Bronchial epithelial cell (primary cell): ENCODE results near the gene CXCR6. TPM values are rescaled to one million over a fixed set of nuclear protein-coding genes. Genes with fewer than 3 reads are reported as not detected.
A peak's percentile ranks its signal among the peaks of the same experiment; 100 is the strongest.

Source experiments
- DNase-seq: peaks from one replicate; pipeline ENCODE4 v3.0.0-alpha.2; 2010; ENCODE audit warnings: low read depth
- FAIRE-seq: peaks from 2 replicates; lab custom pipeline; 2011; peaks lifted over from hg19 to GRCh38; lab: Jason Lieb, UNC
- H3K27me3 ChIP-seq: 2 replicates; pipeline ENCODE4 v1.5.1; 2011; ENCODE audit warnings: low read length; ENCODE audit not compliant: control insufficient read depth, insufficient read depth
- H3K36me3 ChIP-seq: 2 replicates; pipeline ENCODE4 v1.5.1; 2011; ENCODE audit warnings: low read length; ENCODE audit not compliant: control insufficient read depth, insufficient read depth
- H3K4me3 ChIP-seq: 2 replicates; pipeline ENCODE4 v1.5.1; 2011; ENCODE audit warnings: mild to moderate bottlenecking, low read depth, low read length, control low read depth
- total RNA-seq: library from RNA; depleted of rRNA; stranded (reverse); fragments of >200 nt; gene quantifications from 2 replicates; pipeline ENCODE4 v1.2.1, GENCODE V29; 2014
- TF ChIP-seq, protein P1 (sequence below): IDR thresholded peaks from 2 replicates; pipeline ENCODE4 v1.5.1; 2011; ENCODE audit warnings: mild to moderate bottlenecking, moderate library complexity, low read length, control low read depth, inconsistent platforms; ENCODE audit not compliant: insufficient read depth, severe bottlenecking

Gene CXCR6
- total RNA-seq, 1 donor from 2014 or later: not detected

DNA sequence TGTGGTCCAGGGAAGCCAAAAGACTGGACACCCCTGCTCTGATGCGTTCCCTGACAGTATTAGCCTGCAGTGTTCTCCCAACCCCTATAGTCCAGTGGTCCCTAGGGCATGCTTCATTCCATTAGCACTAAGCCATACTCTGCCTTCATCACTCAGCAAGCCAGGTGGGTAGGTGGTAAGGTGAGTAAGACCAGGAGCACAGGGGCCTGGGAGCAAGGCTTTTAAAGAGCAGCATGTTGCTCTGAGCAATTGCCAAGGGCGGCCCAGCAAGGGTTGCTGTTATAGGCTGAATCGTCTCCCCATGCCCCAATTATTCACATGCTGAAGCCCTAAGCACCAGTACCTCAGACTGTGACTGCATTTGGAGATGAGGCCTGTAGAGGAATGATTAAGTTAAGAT lies 11.0 kb downstream of the CXCR6 start:
- DNase-seq (no peak), FAIRE-seq (no peak)
- Histone ChIP-seq H3K27me3 (no peaks in the 10 kb centered on the region), H3K4me3 (no peak overlapping the region), H3K36me3 (peaks cover 31% of the 10 kb centered on the region)
- TF ChIP-seq, protein P1, sequence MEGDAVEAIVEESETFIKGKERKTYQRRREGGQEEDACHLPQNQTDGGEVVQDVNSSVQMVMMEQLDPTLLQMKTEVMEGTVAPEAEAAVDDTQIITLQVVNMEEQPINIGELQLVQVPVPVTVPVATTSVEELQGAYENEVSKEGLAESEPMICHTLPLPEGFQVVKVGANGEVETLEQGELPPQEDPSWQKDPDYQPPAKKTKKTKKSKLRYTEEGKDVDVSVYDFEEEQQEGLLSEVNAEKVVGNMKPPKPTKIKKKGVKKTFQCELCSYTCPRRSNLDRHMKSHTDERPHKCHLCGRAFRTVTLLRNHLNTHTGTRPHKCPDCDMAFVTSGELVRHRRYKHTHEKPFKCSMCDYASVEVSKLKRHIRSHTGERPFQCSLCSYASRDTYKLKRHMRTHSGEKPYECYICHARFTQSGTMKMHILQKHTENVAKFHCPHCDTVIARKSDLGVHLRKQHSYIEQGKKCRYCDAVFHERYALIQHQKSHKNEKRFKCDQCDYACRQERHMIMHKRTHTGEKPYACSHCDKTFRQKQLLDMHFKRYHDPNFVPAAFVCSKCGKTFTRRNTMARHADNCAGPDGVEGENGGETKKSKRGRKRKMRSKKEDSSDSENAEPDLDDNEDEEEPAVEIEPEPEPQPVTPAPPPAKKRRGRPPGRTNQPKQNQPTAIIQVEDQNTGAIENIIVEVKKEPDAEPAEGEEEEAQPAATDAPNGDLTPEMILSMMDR: no peak

DNA sequence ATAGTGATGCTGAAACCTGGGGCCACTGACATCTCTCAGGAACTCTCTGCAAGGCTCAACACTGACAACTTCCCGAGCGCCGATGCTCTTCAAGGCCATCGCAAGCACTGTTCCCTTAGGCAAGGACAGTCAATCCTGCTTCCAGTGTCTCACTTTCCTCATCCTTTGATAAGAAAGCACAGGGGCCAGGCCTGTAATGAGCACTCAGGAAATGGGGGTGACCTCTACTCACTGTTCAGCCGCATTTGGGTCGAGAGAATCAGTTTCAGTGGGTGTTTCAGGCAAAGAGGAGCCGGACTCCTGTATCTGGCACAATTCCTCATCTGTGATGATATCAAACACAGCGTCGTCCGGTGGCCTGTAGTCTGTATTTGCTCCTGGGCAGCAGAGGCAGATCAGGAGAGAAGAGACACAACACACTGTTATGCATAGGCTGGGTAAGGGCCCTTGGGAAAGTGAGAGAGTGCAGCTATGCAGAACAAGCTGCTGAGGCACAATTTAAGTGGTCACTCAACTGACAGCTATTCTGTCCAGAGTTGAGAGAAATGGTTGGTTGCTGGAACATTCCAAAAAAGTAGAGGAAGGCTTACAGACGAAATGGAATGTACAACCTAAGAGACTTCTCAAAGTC lies 11.9 kb downstream of the CXCR6 start:
- no peak for FAIRE-seq
- TF ChIP-seq, protein P1: no peak
- Histone ChIP-seq H3K4me3 (no peak overlapping the region), H3K36me3 (peaks cover 28% of the 10 kb centered on the region), H3K27me3 (no peaks in the 10 kb centered on the region)
- DNase-seq: no peak

DNA sequence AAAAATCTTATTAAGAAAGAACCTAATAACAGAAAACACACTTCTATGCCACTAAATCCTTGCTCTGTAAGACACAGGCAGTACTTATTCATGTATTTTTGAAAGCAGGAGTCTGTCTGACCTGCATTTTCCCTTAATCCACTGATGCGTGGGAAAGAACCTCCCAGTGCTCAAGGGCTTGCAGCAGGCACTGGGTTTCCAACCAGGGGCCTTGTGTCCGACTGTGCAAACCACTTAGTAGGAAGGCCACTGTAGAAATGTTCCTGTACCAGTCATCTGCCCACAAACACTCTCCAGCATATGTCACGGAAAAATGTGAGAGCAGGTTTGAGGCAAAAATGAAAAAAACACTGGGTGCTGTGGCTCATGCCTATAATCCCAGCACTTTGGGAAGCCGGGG lies 12.4 kb downstream of the CXCR6 start:
- Histone ChIP-seq H3K4me3 (no peak overlapping the region), H3K36me3 (peaks cover 30% of the 10 kb centered on the region), H3K27me3 (no peaks in the 10 kb centered on the region)
- TF ChIP-seq, protein P1: no peak
- FAIRE-seq (no peak), DNase-seq (no peak)

DNA sequence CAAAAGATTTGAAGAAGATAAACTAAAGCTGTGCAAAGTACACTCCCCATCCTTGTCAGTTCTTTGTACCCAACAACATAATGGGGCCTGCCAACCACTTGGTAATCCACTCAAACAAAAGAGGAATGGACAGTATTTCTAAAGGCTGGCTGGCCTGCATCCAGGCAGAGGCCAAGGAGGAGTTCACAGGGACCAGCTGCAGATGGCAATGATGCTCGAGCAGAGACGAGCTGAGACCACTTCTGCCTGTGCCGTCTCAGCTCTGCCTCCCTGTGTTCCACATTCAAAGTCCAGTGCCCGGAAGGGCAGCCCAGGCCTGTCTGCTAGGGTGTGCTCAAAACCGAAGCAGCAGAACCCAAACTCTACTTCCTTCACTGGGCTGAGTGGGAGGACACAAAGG lies 14.3 kb downstream of the CXCR6 start:
- Histone ChIP-seq H3K4me3 (no peak overlapping the region), H3K36me3 (peaks cover 26% of the 10 kb centered on the region), H3K27me3 (no peaks in the 10 kb centered on the region)
- FAIRE-seq (no peak), DNase-seq (no peak)
- TF ChIP-seq, protein P1: no peak

DNA sequence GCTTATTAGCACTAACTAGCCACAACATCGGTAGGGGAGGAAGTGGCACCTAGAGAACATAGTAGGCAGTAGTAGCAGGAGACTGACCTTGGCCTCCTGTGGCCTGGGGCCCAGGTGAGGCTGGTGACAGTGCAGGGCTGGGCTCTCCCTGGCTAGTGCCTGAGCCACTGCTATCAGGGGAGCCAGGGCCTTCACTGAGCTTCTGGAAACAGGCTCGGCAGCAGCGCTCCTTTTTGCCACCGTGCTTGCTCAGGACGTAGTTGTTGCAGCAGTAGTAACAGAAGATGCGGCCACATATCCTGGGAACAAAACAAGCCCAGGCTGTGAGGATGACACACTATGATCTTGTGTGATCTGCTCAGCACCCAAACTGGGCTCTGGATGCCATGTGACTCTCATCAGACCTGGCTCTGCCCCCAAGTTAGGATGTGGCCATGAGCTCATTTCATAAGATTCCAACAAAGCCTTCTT lies 15.1 kb downstream of the CXCR6 start:
- peak; percentile 79 for FAIRE-seq

More for the DNA sequence above, 15.1 kb downstream of the CXCR6 start:
- H3K4me3 ChIP-seq: no peak overlapping the region
- H3K36me3 ChIP-seq: peaks cover 31% of the 10 kb centered on the region
- H3K27me3 ChIP-seq: no peaks in the 10 kb centered on the region
- TF ChIP-seq, protein P1: no peak
- no peak for DNase-seq
